Activated CD4-positive, CD25-positive, alpha-beta regulatory T cell (primary cell): ENCODE data around the gene HEPHL1.
"Not testable (repeated sequence)": the region's sequence is repeated elsewhere in the genome, so short reads cannot be mapped to it uniquely, and the experiment has no call there.

Experiments
- DNase-seq, 4 experiments: peaks; one replicate each; lab custom pipeline; 2025; lab: John Stamatoyannopoulos, UW

Gene HEPHL1

DNA sequence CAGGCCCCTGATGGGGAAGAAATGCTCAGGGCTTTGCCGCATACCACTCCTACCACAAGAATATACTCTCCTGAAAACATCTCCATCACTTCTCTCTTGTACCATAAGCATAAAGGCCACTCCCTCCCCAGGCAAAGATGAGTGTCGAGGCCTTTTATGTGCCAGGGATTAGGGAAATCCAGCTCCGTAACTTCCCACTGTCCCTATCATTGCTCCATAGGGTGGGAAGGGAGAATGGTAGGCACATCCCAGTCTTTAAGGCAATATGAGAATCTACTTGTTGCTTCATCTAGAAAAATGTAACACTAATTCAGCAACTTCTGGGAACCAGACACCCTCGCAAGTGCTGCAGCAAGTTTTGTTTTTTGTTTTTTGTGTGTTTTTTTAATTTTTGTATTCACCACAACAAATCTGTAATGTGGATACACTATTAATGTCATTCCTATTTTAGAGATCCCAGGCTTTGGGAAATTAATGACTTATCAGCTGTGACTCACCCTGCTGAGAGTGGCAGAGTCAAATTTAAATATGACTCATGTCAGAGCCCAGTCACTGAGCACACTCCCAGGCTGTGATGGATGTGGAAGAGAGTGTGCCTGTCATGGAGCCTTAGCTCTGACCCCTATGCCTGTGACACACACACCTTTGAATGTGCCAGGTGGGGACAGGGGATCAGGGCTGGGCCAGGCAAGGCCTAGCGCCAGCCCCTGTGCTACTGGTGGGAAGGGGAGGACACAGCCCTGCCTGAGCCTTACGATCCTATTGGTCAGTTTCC lies 130.9 kb downstream of the HEPHL1 start:
- DNase-seq: no peak

DNA sequence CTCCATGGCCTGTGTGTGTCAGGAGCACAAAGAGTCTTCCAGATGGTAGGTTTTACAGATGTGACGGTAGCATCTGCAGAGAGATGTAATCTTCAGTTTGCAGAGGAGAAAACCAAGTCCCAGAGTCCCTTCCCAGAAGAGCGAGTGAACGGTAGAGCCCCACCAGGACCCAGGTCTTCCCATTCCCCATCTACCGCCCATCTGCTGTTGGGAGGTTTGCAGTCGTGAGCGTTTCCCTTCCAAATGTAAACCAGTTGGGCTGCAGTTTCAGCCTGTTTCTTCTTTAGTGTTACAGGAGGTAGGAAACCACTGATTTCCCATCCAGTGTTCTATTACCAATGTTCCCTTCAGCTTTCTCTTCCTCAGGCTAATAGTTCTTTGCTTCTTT lies 131.5 kb downstream of the HEPHL1 start:
- no peak for DNase-seq

- DNase-seq: no peak
Observed at GRCh38 chr11:94153320-94153719, 132.2 kb downstream of the HEPHL1 start.

DNA sequence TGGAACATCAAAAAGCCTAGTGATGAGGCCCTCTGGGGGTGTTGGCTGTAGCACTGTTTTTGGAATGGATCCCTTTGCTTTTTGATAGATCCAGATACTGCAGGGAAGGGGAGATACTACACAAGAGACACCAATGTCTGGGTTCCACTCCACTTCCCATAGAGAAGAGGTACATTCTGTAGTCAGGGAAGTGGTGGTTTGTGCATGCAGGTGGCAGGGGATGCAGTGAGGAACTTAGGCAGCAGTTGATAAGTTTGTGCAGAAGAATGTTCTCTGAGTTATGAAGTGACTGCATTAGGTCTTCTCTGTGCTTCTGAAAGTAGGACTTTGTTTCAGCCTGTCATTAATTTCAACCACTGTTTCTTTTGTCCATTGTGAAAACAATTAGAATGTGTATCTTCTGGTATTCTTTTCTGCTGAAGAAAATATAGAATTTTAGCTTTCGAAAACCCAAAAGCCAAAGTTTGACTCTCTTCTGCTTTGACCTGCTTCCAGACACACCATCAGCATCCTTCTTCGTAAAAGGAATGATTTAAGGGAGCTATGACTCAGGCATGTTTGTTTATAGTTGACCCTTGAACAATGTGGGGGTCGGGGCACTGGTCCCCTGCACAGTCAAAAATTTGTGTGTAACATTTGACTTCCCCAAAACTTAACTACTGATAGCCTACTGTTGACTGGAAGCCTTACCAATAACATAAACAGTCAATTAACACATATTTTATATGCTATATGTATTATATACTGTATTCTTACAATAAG lies 133.1 kb downstream of the HEPHL1 start:
- DNase-seq: no peak

DNA sequence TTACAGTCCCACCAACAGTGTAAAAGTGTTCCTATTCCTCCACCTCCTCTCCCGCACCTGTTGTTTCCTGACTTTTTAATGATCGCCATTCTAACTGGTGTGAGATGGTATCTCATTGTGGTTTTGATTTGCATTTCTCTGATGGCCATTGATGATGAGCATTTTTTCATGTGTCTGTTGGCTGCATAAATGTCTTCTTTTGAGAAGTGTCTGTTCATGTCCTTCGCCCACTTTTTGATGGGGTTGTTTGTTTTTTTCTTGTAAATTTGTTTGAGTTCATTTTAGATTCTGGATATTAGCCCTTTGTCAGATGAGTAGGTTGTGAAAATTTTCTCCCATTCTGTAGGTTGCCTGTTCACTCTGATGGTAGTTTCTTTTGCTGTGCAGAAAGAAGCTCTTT lies 136.2 kb downstream of the HEPHL1 start:
- DNase-seq: not testable (repeated sequence)
